ENCODE data around the gene DPM2.

Gene DPM2

DNA sequence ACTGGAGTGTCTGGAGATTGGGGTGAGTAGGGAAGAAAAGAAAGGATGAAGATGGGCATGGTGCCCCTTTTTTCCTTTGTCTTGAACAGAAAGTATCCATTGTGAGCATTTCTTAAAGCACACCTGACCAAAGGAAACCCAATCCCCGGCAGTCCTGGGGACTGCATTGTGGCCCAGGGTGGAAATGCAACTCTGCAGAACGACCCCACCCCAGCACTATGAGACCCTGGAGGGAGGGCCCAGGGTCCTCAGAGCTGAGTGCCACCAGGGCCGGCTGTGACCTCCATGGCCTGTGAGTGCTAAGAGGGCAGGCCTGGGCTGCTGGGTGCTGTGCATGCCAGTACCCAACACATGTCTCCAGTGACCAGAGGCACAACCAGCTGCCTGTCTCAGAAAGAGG, 24.6 kb upstream of the DPM2 start:
- no peak for DNase-seq
- no peak overlapping the region for H2BK120ac ChIP-seq (ENCODE audit: insufficient read depth, low read length, poor library complexity)
- no peak overlapping the region for H3K4me2 ChIP-seq (ENCODE audit: low read length)
- no peak overlapping the region for H4K91ac ChIP-seq (ENCODE audit: low read depth, low read length)
- no CpG with 5 or more reads among the region's 3 CpGs for WGBS (ENCODE audit: extremely low coverage, insufficient coverage, insufficient read length)
- peaks cover 10% of the 10 kb centered on the region for H3K79me1 ChIP-seq (ENCODE audit: low read length)
- H2BK5ac ChIP-seq (ENCODE audit: low read depth, low read length, poor library complexity), result no peak overlapping the region
- no peak overlapping the region for H3K9ac ChIP-seq (ENCODE audit: low read length)
- H4K12ac ChIP-seq (ENCODE audit: low read depth, low read length), result no peak overlapping the region
- H2AK5ac ChIP-seq (ENCODE audit: low read length), result no peak overlapping the region
- H3K18ac ChIP-seq (ENCODE audit: low read length), result no peak overlapping the region
- H3K79me2 ChIP-seq (ENCODE audit: control insufficient read depth, insufficient read depth, low read length, poor library complexity), result peaks cover 27% of the 10 kb centered on the region
- no peak overlapping the region for H3K23ac ChIP-seq (ENCODE audit: low read length)
- H3K14ac ChIP-seq (ENCODE audit: low read length), result no peak overlapping the region
- H3K4me3 ChIP-seq (ENCODE audit: low read depth, low read length), result no peak overlapping the region
- no peak overlapping the region for H2AFZ ChIP-seq (ENCODE audit: insufficient read depth, low read length, poor library complexity)
- peak overlapping the region; percentile 46 for H3K4ac ChIP-seq (ENCODE audit: low read depth, low read length)
- H4K8ac ChIP-seq (ENCODE audit: low read depth, low read length), result no peak overlapping the region
- H3K4me1 ChIP-seq (ENCODE audit: control insufficient read depth in 1 of 2, insufficient read depth in 2 of 2, low read length in 2 of 2), result peaks cover 32 to 41% of the 10 kb centered on the region in 2 experiments
- H3K9me3 ChIP-seq (ENCODE audit: insufficient read depth, low read depth, low read length), result peaks cover 3% of the 10 kb centered on the region
- no peaks in the 10 kb centered on the region for H3K27me3 ChIP-seq (ENCODE audit: insufficient read depth, low read length)
- peaks cover 0 to 2% of the 10 kb centered on the region in 2 experiments for H3K36me3 ChIP-seq (ENCODE audit: control insufficient read depth in 1 of 2, insufficient read depth in 2 of 2, low read length in 2 of 2)
- H3K27ac ChIP-seq (ENCODE audit: low read depth, low read length), result no peak overlapping the region
- no peak overlapping the region for H2BK12ac ChIP-seq (ENCODE audit: low read length)

GRCh38 chr9:127961613-127962155, 24.0 kb upstream of the DPM2 start:
- Histone ChIP-seq H3K79me2 (ENCODE audit: control insufficient read depth, insufficient read depth, low read length, poor library complexity) (peaks cover 24% of the 10 kb centered on the region), H2BK120ac (ENCODE audit: insufficient read depth, low read length, poor library complexity) (no peak overlapping the region), H3K23ac (ENCODE audit: low read length) (no peak overlapping the region), H4K12ac (ENCODE audit: low read depth, low read length) (no peak overlapping the region), H3K9ac (ENCODE audit: low read length) (no peak overlapping the region), H2AFZ (ENCODE audit: insufficient read depth, low read length, poor library complexity) (no peak overlapping the region), H3K18ac (ENCODE audit: low read length) (no peak overlapping the region), H3K14ac (ENCODE audit: low read length) (no peak overlapping the region), H4K91ac (ENCODE audit: low read depth, low read length) (no peak overlapping the region), H3K4ac (ENCODE audit: low read depth, low read length) (peak overlapping the region; percentile 44), H3K79me1 (ENCODE audit: low read length) (peaks cover 10% of the 10 kb centered on the region), H3K4me3 (ENCODE audit: low read depth, low read length) (no peak overlapping the region), H2BK5ac (ENCODE audit: low read depth, low read length, poor library complexity) (no peak overlapping the region), H2AK5ac (ENCODE audit: low read length) (no peak overlapping the region), H3K36me3 (ENCODE audit: control insufficient read depth in 1 of 2, insufficient read depth in 2 of 2, low read length in 2 of 2) (peaks cover 0 to 2% of the 10 kb centered on the region in 2 experiments), H3K4me1 (ENCODE audit: control insufficient read depth in 1 of 2, insufficient read depth in 2 of 2, low read length in 2 of 2) (peaks cover 32 to 39% of the 10 kb centered on the region in 2 experiments), H4K8ac (ENCODE audit: low read depth, low read length) (no peak overlapping the region), H3K4me2 (ENCODE audit: low read length) (no peak overlapping the region), H3K9me3 (ENCODE audit: insufficient read depth, low read depth, low read length) (peaks cover 3% of the 10 kb centered on the region), H3K27me3 (ENCODE audit: insufficient read depth, low read length) (no peaks in the 10 kb centered on the region), H3K27ac (ENCODE audit: low read depth, low read length) (no peak overlapping the region), H2BK12ac (ENCODE audit: low read length) (no peak overlapping the region)
- DNase-seq, result no peak
- no CpG with 5 or more reads among the region's 13 CpGs for WGBS (ENCODE audit: extremely low coverage, insufficient coverage, insufficient read length)

DNA sequence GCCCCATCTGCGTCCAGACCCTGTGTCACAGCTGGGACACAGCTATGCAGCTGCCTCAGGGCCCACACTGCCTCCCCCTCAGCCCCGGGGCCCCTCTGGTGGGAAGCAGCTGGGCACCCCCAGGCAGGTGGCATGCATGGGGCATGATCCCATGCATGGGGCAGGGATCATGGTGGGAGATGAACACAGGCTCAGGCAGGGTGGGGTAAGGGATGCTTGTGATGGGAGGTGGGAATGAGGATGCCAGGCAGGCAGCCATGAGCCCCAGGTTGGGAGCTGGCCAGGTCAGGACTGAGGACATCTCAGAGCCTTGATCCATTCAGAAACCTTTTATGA, 23.5 kb upstream of the DPM2 start:
- no CpG with 5 or more reads among the region's 2 CpGs for WGBS (ENCODE audit: extremely low coverage, insufficient coverage, insufficient read length)
- Histone ChIP-seq H2BK12ac (ENCODE audit: low read length) (no peak overlapping the region), H3K79me1 (ENCODE audit: low read length) (peaks cover 9% of the 10 kb centered on the region), H3K9ac (ENCODE audit: low read length) (no peak overlapping the region), H2BK5ac (ENCODE audit: low read depth, low read length, poor library complexity) (no peak overlapping the region), H3K23ac (ENCODE audit: low read length) (no peak overlapping the region), H3K4ac (ENCODE audit: low read depth, low read length) (peak overlapping the region; percentile 26), H4K91ac (ENCODE audit: low read depth, low read length) (no peak overlapping the region), H3K27me3 (ENCODE audit: insufficient read depth, low read length) (no peaks in the 10 kb centered on the region), H4K8ac (ENCODE audit: low read depth, low read length) (no peak overlapping the region), H3K9me3 (ENCODE audit: insufficient read depth, low read depth, low read length) (peaks cover 3% of the 10 kb centered on the region), H3K27ac (ENCODE audit: low read depth, low read length) (no peak overlapping the region), H3K4me2 (ENCODE audit: low read length) (no peak overlapping the region), H3K4me3 (ENCODE audit: low read depth, low read length) (no peak overlapping the region), H2AK5ac (ENCODE audit: low read length) (no peak overlapping the region), H4K12ac (ENCODE audit: low read depth, low read length) (no peak overlapping the region), H3K4me1 (ENCODE audit: control insufficient read depth in 1 of 2, insufficient read depth in 2 of 2, low read length in 2 of 2) (peaks cover 32 to 36% of the 10 kb centered on the region in 2 experiments), H3K36me3 (ENCODE audit: control insufficient read depth in 1 of 2, insufficient read depth in 2 of 2, low read length in 2 of 2) (peaks cover 0 to 2% of the 10 kb centered on the region in 2 experiments), H3K14ac (ENCODE audit: low read length) (no peak overlapping the region), H2BK120ac (ENCODE audit: insufficient read depth, low read length, poor library complexity) (no peak overlapping the region), H2AFZ (ENCODE audit: insufficient read depth, low read length, poor library complexity) (no peak overlapping the region), H3K18ac (ENCODE audit: low read length) (no peak overlapping the region), H3K79me2 (ENCODE audit: control insufficient read depth, insufficient read depth, low read length, poor library complexity) (peaks cover 21% of the 10 kb centered on the region)
- no peak for DNase-seq

DNA sequence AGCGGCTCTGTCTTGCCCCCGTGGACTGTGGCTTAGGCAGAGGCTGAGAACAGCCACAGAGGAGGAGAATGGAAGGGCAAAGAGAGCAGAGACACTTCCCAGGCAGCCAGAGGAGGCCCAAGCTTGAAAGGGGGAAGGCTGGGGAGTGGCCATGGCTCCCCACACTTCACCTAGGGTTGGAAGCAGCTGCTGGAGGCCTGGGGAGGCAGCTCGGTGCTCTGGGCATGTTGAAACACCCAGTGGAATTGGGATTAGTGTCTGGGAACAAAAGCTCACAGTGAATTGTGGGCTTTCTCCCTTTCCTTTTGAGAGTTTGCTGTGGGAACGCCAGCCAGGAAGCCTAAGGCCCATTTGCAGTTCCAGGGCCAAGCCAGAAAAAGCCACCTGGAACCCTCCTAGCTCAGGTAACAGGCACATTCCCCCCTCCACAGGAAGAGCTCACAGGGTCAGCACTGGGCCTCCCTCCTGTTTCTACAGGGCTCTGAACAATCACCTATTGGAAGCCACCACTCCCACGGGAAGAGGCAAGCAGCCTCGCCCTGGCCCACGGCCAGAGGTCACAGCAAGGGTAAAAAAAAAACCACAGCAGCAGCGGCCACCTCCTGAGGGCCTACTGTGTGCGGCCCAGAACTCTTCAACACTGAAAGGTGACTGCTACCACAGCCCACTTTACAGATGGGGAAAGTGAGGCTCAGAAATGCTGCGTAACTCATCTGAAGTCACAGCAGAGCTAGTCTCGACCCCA, 22.9 kb upstream of the DPM2 start:
- Histone ChIP-seq H2BK120ac (ENCODE audit: insufficient read depth, low read length, poor library complexity) (no peak overlapping the region), H3K79me2 (ENCODE audit: control insufficient read depth, insufficient read depth, low read length, poor library complexity) (peaks cover 19% of the 10 kb centered on the region), H3K27me3 (ENCODE audit: insufficient read depth, low read length) (no peaks in the 10 kb centered on the region), H2AK5ac (ENCODE audit: low read length) (no peak overlapping the region), H3K9me3 (ENCODE audit: insufficient read depth, low read depth, low read length) (peaks cover 3% of the 10 kb centered on the region), H2BK5ac (ENCODE audit: low read depth, low read length, poor library complexity) (no peak overlapping the region), H3K4me1 (ENCODE audit: control insufficient read depth in 1 of 2, insufficient read depth in 2 of 2, low read length in 2 of 2) (peaks cover 34 to 36% of the 10 kb centered on the region in 2 experiments), H3K79me1 (ENCODE audit: low read length) (peaks cover 4% of the 10 kb centered on the region), H3K4me3 (ENCODE audit: low read depth, low read length) (no peak overlapping the region), H3K4me2 (ENCODE audit: low read length) (no peak overlapping the region), H3K18ac (ENCODE audit: low read length) (no peak overlapping the region), H3K36me3 (ENCODE audit: control insufficient read depth in 1 of 2, insufficient read depth in 2 of 2, low read length in 2 of 2) (peaks cover 0 to 2% of the 10 kb centered on the region in 2 experiments), H2BK12ac (ENCODE audit: low read length) (no peak overlapping the region), H3K4ac (ENCODE audit: low read depth, low read length) (peak overlapping the region; percentile 26), H4K8ac (ENCODE audit: low read depth, low read length) (no peak overlapping the region), H3K27ac (ENCODE audit: low read depth, low read length) (no peak overlapping the region), H2AFZ (ENCODE audit: insufficient read depth, low read length, poor library complexity) (no peak overlapping the region), H4K91ac (ENCODE audit: low read depth, low read length) (no peak overlapping the region), H3K23ac (ENCODE audit: low read length) (no peak overlapping the region), H3K14ac (ENCODE audit: low read length) (no peak overlapping the region), H3K9ac (ENCODE audit: low read length) (no peak overlapping the region), H4K12ac (ENCODE audit: low read depth, low read length) (no peak overlapping the region)
- no peak for DNase-seq
- no CpG with 5 or more reads among the region's 11 CpGs for WGBS (ENCODE audit: extremely low coverage, insufficient coverage, insufficient read length)
